GM10266 (cell line): ENCODE results near the gene OR9G4.

Source experiments
- DNase-seq: peaks from one replicate; pipeline ENCODE4 v3.0.0; 2012; ENCODE audit errors: extremely low spot score
- CTCF ChIP-seq: IDR thresholded peaks from 2 replicates; pipeline ENCODE4 v1.5.1; 2012; ENCODE audit warnings: mild to moderate bottlenecking, low read depth; ENCODE audit not compliant: control insufficient read depth, insufficient read depth; ENCODE audit errors: missing control alignments

Gene OR9G4

GRCh38 chr11:56740886-56741285 is 7.6 kb downstream of the OR9G4 start:
- no peak for DNase-seq
- TF ChIP-seq CTCF: no peak

DNA sequence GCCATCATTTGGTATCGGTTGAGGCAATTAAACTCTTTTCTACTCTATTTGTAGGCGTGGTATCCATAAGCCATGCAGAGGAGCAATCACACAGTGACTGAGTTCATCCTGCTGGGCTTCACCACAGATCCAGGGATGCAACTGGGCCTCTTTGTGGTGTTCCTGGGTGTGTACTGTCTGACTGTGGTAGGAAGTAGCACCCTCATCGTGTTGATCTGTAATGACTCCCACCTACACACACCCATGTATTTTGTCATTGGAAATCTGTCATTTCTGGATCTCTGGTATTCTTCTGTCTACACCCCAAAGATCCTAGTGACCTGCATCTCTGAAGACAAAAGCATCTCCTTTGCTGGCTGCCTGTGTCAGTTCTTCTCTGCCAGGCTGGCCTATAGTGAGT is 8.4 kb downstream of the OR9G4 start:
- DNase-seq: no peak
- TF ChIP-seq CTCF: no peak

GRCh38 chr11:56720513-56720912 is 28.0 kb downstream of the OR9G4 start:
- no peak for TF ChIP-seq CTCF
- no peak for DNase-seq

GRCh38 chr11:56716379-56716854 is 32.1 kb downstream of the OR9G4 start:
- DNase-seq: no peak
- no peak for TF ChIP-seq CTCF

- DNase-seq: no peak
- TF ChIP-seq CTCF: no peak
Measured at GRCh38 chr11:56714206-56714605, 34.3 kb downstream of the OR9G4 start.

- TF ChIP-seq CTCF: no peak
- no peak for DNase-seq
Measured at GRCh38 chr11:56706486-56706885, 42.0 kb downstream of the OR9G4 start.

DNA sequence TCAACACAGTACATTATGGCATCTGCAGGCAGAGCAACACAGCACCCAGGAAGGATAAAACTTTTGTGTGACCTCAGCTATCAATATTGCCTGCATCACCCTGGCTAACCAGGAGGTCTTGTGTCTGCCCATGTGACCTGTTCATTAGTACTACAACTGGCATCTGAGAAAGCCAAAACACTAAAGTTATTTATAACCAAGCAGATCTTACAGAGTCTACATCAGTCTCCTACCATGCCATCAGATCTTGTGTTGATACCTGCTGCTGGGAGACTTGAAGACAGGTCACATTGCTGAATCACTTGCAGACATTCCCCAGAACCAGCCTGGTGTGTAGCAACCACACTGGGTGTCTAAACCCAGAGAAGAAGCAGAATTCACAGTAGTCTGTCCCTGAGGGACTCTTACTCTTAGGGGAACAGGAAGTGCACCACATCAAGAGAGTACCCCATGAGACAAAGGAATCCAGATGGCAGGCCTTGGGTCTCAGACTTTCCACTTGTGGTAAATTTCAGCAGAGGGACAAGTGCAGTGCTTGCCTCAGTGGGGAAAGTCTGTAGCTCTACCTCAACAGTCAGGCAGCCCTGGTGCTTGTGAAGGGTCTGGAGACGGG is 42.6 kb downstream of the OR9G4 start:
- no peak for TF ChIP-seq CTCF
- DNase-seq: no peak
